Stimulated activated CD4-positive, alpha-beta T cell treated with anti-CD3 and anti-CD28 coated beads, Interleukin-12 subunit alpha, Interleukin-12 subunit beta, amount 100 ng/mL, for 4 hours (primary cell): ENCODE results near the gene BRD3.
"Not testable (repeated sequence)": the region's sequence is repeated elsewhere in the genome, so short reads cannot be mapped to it uniquely, and the experiment has no call there.

ENCODE experiments used
- DNase-seq: peaks from one replicate; pipeline ENCODE4 v3.0.0-alpha.2; 2020

Gene BRD3

DNA sequence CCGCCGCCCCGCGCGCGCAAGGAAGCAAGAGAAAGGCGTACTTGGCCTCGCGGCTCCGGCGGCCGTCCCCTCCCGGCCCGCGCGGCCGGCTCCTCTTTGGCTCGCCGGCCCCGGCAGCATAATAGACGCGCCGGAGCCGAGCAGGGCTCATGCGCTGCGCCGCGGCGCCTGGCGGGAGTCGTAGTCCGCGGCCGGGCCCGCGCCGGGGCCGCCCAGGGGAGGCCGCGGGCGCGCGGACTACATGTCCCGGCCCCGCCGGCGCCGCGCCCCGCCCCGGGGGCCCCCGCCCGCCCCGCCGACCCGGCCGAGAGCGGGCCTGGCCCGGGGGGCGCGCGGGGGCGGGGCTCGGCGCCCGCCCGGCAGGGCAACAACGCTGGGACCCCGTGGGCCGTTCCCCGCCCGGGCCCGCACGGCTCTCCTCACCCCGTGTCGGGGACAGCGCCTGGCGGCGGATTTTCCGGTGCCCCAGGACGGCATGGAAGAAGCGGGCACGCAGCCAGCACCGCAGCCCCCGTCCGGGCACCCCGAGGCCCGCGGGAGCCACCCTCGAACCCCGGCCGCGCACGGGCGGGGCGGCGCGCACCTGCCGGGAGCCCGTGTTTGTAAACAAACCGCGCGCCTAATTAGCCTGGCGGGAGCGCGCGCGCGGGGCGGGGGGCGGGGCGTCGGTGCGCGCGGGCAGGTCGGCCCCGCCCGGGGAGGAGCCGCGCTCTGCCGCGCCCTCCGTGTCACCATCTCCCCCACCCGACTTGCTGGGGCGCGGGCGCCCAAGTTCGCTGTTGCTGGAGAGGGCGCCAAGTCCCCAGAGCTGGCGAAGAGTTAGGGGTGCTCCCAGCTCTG lies at the start of gene BRD3:
BRD3 (minus strand) TSS at position 123 of the 840 bp plus-strand sequence. CDS start 14,549 bp downstream, outside the sequence.
- peak; percentile 78 for DNase-seq

- no peak for DNase-seq
Observed at GRCh38 chr9:134112561-134112960, 44.7 kb upstream of the BRD3 start.

- DNase-seq: no peak
Observed at GRCh38 chr9:134111064-134111463, 43.2 kb upstream of the BRD3 start.

DNA sequence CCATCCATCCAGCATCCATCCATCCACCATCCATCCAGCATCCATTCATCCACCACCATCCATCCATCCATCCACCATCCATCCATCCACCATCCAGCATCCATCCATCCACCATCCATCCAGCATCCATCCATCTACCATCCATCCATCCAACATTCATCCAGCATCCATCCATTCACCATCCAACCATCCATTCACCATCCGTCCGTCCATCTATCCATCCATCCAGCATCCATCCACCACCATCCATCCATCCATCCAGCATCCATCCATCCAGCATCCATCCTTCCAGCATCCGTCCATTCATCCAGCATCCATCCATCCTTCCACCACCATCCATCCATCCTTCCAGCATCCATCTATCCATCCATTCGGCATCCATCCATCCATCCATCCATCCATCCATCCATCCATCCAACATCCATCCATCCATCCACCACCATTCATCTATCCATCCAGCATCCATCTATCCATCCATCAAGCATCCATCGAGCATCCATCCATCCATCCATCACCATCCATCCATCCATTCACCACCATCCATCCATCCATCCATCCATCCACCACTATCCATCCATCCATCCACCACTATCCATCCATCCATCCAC lies 35.7 kb upstream of the BRD3 start:
- no peak for DNase-seq

GRCh38 chr9:134101623-134102149 lies 33.9 kb upstream of the BRD3 start:
- DNase-seq: no peak

GRCh38 chr9:134101133-134101532 lies 33.3 kb upstream of the BRD3 start:
- DNase-seq: not testable (repeated sequence)

GRCh38 chr9:134100040-134100439 lies 32.2 kb upstream of the BRD3 start:
- DNase-seq: no peak

- DNase-seq: peak; percentile 38
Observed at GRCh38 chr9:134099123-134099761, 31.4 kb upstream of the BRD3 start.

DNA sequence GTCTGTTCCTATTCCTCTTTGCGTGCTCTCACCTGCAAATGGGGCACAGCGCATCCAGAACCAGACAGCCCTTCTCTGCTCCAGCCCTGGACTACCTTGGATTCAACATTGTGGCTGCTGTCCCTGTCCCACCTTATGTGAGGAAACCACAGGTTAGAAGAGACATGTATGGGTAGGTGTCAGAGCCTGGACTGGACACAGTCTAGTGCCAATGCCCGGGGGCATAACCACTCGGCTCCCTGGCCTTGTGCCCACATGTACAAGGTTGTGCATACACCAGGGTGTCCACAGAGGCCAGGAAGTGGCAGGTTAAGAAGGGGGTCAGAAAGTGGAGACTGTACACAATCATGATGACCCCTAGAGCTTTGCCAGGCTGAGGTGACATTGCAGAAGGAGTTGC lies 22.1 kb upstream of the BRD3 start:
- DNase-seq: no peak

DNA sequence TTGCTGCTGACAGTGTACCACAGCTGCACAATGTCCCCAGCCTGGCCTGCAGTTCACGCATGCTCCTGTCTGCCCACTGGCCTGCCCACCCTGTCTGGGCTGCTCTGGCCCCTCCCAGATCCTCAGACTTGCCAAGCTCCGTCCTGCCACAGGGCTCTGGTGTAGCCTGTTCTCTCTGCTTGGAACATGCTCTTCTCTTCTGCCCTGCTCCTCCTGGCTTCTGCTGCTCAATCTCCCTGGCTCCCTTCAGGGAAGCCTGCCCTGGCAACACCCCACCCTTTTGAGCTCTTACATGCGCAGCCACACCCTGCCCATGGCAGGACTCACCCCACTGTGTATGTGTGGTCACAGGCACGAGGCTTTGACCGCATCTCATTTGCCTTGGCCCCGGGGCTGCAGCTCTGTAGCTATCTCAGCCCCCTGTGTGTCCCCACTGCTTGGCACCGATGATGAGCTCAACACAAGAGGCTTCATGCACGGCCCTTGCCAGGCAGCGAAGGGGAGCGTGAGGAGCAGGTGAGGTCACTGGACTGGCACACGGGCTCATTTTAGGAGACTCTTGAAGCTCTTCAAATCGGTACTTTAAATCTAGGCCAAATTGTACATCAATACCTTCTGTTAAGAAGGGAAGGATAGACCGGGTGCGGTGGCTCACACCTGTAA lies 20.4 kb upstream of the BRD3 start:
- DNase-seq: no peak

- DNase-seq: no peak
Observed at GRCh38 chr9:134085674-134086073, 17.8 kb upstream of the BRD3 start.

- DNase-seq: no peak
Observed at GRCh38 chr9:134083451-134083850, 15.6 kb upstream of the BRD3 start.

- no peak for DNase-seq
Observed at GRCh38 chr9:134076644-134077043, 8.8 kb upstream of the BRD3 start.

GRCh38 chr9:134075689-134076088 lies 7.9 kb upstream of the BRD3 start:
- DNase-seq: not testable (repeated sequence)

DNA sequence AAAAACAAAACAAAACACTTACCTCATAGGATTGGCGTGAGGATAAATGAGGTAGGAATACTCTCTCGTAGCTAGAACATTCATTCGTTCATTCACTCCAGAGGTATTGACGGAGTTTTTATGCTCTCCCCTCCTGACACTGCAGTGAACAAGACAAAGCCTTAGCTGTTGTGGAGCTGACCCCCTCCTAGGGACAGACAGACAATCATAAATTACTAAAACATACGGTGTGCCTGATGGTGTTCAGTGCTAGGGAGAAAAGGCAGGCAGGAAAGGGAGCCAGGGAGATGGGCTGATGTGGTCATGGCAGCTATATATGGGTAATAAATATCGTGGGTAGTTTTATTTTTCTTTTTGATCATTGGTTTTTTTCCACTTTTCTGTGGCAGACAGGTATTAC lies 5.7 kb upstream of the BRD3 start:
- no peak for DNase-seq

- not testable (repeated sequence) for DNase-seq
Observed at GRCh38 chr9:134072683-134073082, 4.9 kb upstream of the BRD3 start.

GRCh38 chr9:134071149-134071548 lies 3.3 kb upstream of the BRD3 start:
- DNase-seq: no peak

GRCh38 chr9:134069480-134070399 lies 1.9 kb upstream of the BRD3 start:
- DNase-seq: no peak

DNA sequence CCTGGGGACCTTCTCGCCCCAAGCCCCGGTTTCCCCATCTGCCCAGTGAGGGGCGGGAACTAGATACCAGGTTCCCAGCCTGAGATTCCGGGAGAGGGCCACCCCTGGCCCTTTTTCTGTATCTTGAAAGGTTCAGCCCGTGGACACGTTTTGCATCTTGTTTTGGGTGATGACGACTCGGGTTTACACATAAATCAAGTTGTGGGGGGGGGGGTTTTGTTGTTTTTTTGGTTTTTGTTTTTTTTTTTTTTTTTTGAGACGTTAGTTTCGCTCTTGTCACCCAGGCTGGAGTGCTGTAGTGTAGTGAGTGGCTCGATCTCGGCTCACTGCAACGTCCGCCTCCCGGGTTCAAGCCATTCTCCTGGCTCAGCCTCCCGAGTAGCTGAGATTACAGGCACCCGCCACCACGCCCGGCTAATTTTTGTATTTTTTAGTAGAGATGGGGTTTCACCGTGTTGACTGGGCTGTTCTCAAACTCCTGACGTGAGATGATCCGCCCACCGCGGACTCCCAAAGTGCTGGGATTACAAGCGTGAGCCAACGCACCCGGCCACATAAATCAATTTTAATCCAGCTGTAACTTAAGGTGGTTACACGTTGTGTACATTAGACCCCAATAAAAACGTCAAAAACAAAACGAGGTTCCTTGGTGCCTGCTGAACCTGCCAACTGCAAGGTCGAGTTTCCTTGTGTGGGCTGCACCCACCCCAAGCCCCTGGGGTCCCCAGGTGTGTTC lies 1.1 kb upstream of the BRD3 start:
- no peak for DNase-seq

DNA sequence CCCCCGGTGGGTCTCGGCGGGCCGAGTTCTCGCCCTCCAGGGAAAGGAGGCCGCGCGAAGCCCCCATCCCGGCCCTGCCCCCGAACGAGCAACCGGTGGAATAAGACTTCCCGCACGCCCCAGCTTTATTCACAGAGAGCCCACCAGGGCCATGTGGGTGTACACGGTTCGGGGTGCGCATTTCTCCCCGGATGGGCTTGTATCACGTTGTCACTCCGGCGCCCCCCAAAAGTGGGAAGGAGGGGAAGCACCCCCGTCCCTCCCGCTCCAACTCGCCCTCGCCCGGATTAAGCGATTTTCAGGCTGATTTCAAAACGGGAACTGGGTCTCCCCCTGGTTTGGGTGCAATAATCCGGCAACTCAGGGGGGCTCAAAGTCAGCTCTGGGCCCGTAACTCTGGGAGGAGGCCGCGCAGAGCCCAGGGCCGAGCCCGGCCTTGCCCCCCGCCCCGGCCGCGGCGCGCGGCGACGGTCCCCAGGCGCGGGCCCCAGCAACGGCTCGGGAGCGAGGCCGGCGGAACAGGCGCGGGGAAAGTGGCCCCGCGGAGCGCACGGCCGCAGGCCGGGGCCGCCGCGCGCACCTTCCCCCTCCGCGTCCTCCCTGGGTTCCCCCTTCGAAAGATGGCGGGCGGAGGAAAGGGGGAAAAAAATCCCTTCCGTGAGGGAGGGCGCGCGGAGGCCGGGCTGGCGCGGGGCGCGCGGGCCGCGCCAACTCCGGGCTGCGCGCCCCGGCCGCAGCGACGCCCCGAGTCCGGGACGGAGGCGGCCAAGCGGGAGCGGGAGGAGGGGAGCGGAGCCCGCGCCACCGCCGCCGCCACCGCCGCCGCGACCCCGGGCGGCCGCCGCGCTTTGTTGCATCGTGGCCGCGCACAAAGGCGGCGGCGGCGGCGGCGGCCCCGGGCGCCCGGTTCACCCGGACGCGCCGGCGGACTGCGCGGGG lies 644 bp downstream of the BRD3 start:
- peak; percentile 39 for DNase-seq
